Endothelial cell of umbilical vein (primary cell): ENCODE data around the gene VANGL2. TPM values are rescaled to one million over a fixed set of nuclear protein-coding genes. Genes with fewer than 3 reads are reported as not detected.

ENCODE experiments used
- BruUV-seq: library from RNA; stranded (reverse); fragments of 400-500 nt; replicated peaks from 2 replicates; lab custom pipeline; 2021; lab: Mats Ljungman, UMichigan
- CTCF ChIA-PET: fragments of 300-600, 350-600 bp; sonication (Branson Sonifier 250); formaldehyde crosslinking; loops from one replicate; lab custom pipeline; 2021; ENCODE audit warnings: antibody characterized with exemption, inconsistent platforms; lab: Charles Lee
- POLR2A ChIA-PET: fragments of 300-600, 350-600 bp; sonication (Branson Sonifier 250); formaldehyde crosslinking; loops from one replicate; lab custom pipeline; 2021; ENCODE audit warnings: antibody characterized with exemption, inconsistent platforms; lab: Charles Lee
- DNase-seq: peaks from one replicate; pipeline ENCODE4 v3.0.0-alpha.2; 2011; ENCODE audit warnings: low read depth, low spot score
- FAIRE-seq: peaks from 2 replicates; lab custom pipeline; 2011; peaks lifted over from hg19 to GRCh38; lab: Jason Lieb, UNC
- H2AFZ ChIP-seq: 2 replicates; pipeline ENCODE4 v1.6.0; 2012; ENCODE audit warnings: low read depth, low read length, control low read depth, inconsistent platforms
- H3K27ac ChIP-seq: 2 replicates; pipeline ENCODE4 v1.5.1; 2011; ENCODE audit warnings: low read depth, mild to moderate bottlenecking, control low read depth, low read length, moderate library complexity; ENCODE audit not compliant: insufficient read depth
- H3K27me3 ChIP-seq, 2 experiments: 2 replicates each; pipeline versions ENCODE4 v1.6.0 to v1.6.1; 2011; ENCODE audit warnings: low read length in 2 of 2, mixed read lengths in 1 of 2; ENCODE audit not compliant: control insufficient read depth in 2 of 2, insufficient read depth in 2 of 2
- H3K36me3 ChIP-seq, 2 experiments: 2 replicates in 1 of 2; 3 replicates in 1 of 2; pipeline ENCODE4 v1.5.1; 2011; ENCODE audit warnings: low read length in 2 of 2, mild to moderate bottlenecking in 1 of 2, moderate library complexity in 1 of 2; ENCODE audit not compliant: control insufficient read depth in 2 of 2, insufficient read depth in 2 of 2; ENCODE audit errors: extremely low read depth in 1 of 2
- H3K4me1 ChIP-seq: 3 replicates; pipeline ENCODE4 v1.5.1; 2011; ENCODE audit warnings: mild to moderate bottlenecking, low read length; ENCODE audit not compliant: control insufficient read depth, insufficient read depth; ENCODE audit errors: extremely low read depth
- H3K4me2 ChIP-seq: 2 replicates; pipeline ENCODE4 v1.6.1; 2011; ENCODE audit warnings: low read length, control low read depth, mixed read lengths; ENCODE audit not compliant: insufficient read depth
- H3K4me3 ChIP-seq, 3 experiments: fragments of 200-600 bp in 1 of 3; sonication (generic), shearing (Covaris generic) in 1 of 3; replicated peaks in 1 of 3; 2 replicates each; pipeline ENCODE4 v1.5.1; 2011 to 2016; ENCODE audit warnings: control low read depth in 3 of 3, low read length in 3 of 3, mild to moderate bottlenecking in 2 of 3, inconsistent platforms in 1 of 3, low read depth in 1 of 3, moderate library complexity in 1 of 3; ENCODE audit not compliant: insufficient read depth in 1 of 3
- H3K79me2 ChIP-seq: 2 replicates; pipeline ENCODE4 v1.6.0; 2012; ENCODE audit warnings: low read length, inconsistent platforms; ENCODE audit not compliant: control insufficient read depth, insufficient read depth
- H3K9ac ChIP-seq: replicated peaks from 2 replicates; pipeline ENCODE3; 2011; ENCODE audit warnings: low read length, control low read depth; ENCODE audit not compliant: insufficient read depth; ENCODE audit errors: extremely low read depth
- H3K9me1 ChIP-seq: replicated peaks from 3 replicates; pipeline ENCODE4 v1.6.0; 2011; ENCODE audit warnings: mild to moderate bottlenecking, low read length; ENCODE audit not compliant: control insufficient read depth, insufficient read depth; ENCODE audit errors: extremely low read depth
- H3K9me3 ChIP-seq: replicated peaks from 2 replicates; pipeline ENCODE4 v1.5.1; 2012; ENCODE audit warnings: low read length, inconsistent platforms; ENCODE audit not compliant: control insufficient read depth, insufficient read depth
- H4K20me1 ChIP-seq: replicated peaks from 2 replicates; pipeline ENCODE3; 2011; ENCODE audit warnings: mild to moderate bottlenecking, low read length; ENCODE audit not compliant: control insufficient read depth, insufficient read depth; ENCODE audit errors: extremely low read depth
- EZH2 ChIP-seq: IDR thresholded peaks from 2 replicates; pipeline ENCODE4 v1.6.1; 2012; ENCODE audit warnings: borderline replicate concordance, low read depth, mild to moderate bottlenecking, moderate library complexity, low read length, inconsistent platforms; ENCODE audit not compliant: severe bottlenecking
- FOS ChIP-seq: IDR thresholded peaks from 2 replicates; pipeline ENCODE4 v1.6.1; 2011; ENCODE audit warnings: mild to moderate bottlenecking, low read length, moderate library complexity, borderline replicate concordance; ENCODE audit not compliant: insufficient read depth
- GATA2 ChIP-seq: IDR thresholded peaks from 2 replicates; pipeline ENCODE4 v1.7.0; 2011; ENCODE audit warnings: low read depth, mild to moderate bottlenecking, moderate library complexity, mixed read lengths, low read length; ENCODE audit not compliant: insufficient read length, insufficient read depth
- JUN ChIP-seq: IDR thresholded peaks from 2 replicates; pipeline ENCODE4 v1.6.1; 2011; ENCODE audit warnings: borderline replicate concordance, low read depth; ENCODE audit not compliant: insufficient read length, insufficient read depth
- MYC ChIP-seq: IDR thresholded peaks from one replicate; pipeline ENCODE4 v1.6.1; 2011; ENCODE audit warnings: mild to moderate bottlenecking, low read depth, low read length
- POLR2A ChIP-seq: IDR thresholded peaks from 2 replicates; pipeline ENCODE4 v1.6.1; 2012; ENCODE audit warnings: low read depth, mild to moderate bottlenecking, control low read depth, low read length
- POLR2AphosphoS5 ChIP-seq: IDR thresholded peaks from 2 replicates; pipeline ENCODE4 v1.6.1; 2012; ENCODE audit warnings: low read depth, mild to moderate bottlenecking, control low read depth, low read length, moderate library complexity; ENCODE audit not compliant: insufficient read depth
- dilution Hi-C: fragments of 300-500 bp; cut with MboI; formaldehyde crosslinking; loops from one replicate; pipeline ENCODE4 v1.15.0; 2019; ENCODE audit warnings: low sequenced_read_pairs; ENCODE audit not compliant: extremely low pct_ligation_motif_present
- intact Hi-C: fragments of 100-400 bp; cut with micrococcal nuclease; formaldehyde crosslinking; loops from one replicate; pipeline ENCODE4 v1.10.0; 2022
- polyA plus RNA-seq, 4 experiments: library from polyadenylated mRNA; depleted of rRNA in 3 of 4; stranded (reverse) in 3 of 4; unstranded in 1 of 4; fragments of >200 nt; gene quantifications; 2 replicates each; pipeline versions ENCODE4 v1.2.1 to v1.2.3, GENCODE V29; 2011 to 2012; ENCODE audit warnings: missing spikeins in 1 of 4
- total RNA-seq: library from RNA; stranded (reverse); gene quantifications from 2 replicates; pipeline ENCODE4 v1.2.3, GENCODE V29; 2021
- TF ChIP-seq, protein P1 (sequence below), 2 donors: IDR thresholded peaks; 1 replicate in 1 of 2; 2 replicates in 1 of 2; pipeline ENCODE4 v1.5.1; 2011; ENCODE audit warnings: low read length in 2 of 2, mild to moderate bottlenecking in 2 of 2, moderate library complexity in 2 of 2, control low read depth in 1 of 2, inconsistent platforms in 1 of 2, low read depth in 1 of 2; ENCODE audit not compliant: insufficient read depth in 1 of 2; ENCODE audit errors: extremely low read depth in 1 of 2
- TF ChIP-seq, protein P2 (sequence below): IDR thresholded peaks from 2 replicates; pipeline ENCODE4 v1.6.1; 2011; ENCODE audit not compliant: insufficient read depth, insufficient read length

VANGL2 gene
- total and polyA plus RNA-seq, 2 donors (not counting 3 experiments of a cell fraction or from before 2014, with no cell fraction given) = 0.01 TPM; not detected in 1

DNA sequence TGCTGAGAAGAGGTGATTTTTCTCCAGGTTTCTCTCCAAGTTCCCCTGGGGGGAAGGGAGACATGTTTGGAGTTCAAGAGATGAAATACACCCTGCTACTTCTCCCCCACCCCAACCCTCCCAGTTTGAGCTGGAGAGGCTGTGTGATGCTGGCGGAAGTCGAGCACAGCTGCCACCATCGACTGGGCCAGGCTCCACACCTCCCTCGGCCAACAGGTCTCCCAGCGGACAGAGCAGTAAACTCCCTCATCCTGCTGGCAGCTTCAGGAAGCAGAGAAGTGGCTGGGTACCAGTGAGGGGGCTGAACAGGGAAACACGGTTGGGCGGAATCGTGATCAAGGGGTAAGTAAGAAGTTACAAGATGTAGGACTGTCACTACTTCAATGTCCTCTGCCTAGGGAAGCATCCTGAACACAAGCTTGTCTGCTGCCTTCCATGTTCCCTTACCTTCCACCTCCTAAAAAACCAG, 40.1 kb upstream of the VANGL2 start:
- no peak for FAIRE-seq
- Histone ChIP-seq H3K36me3 (peaks cover 6 to 27% of the 10 kb centered on the region in 2 experiments), H3K9me3 (no peaks in the 10 kb centered on the region), H3K9me1 (no peaks in the 10 kb centered on the region), H3K27me3 (no peaks in the 10 kb centered on the region), H3K4me1 (no peaks in the 10 kb centered on the region), H3K4me2 (no peak overlapping the region), H3K4me3 (no peak overlapping the region), H3K27ac (no peak overlapping the region), H2AFZ (no peak overlapping the region), H3K9ac (no peak overlapping the region), H3K79me2 (no peaks in the 10 kb centered on the region), H4K20me1 (peaks cover 2% of the 10 kb centered on the region)
- dilution Hi-C loops = no loop called here
- no TSS peak for BruUV-seq
- ChIA-PET POLR2A (no interaction called here), CTCF (no interaction called here)
- DNase-seq = no peak
- intact Hi-C loops = no loop called here
- TF ChIP-seq POLR2AphosphoS5 (no peak), POLR2A (no peak), EZH2 (no peak), FOS (no peak), MYC (no peak), JUN (no peak), GATA2 (no peak)
- TF ChIP-seq, protein P1, sequence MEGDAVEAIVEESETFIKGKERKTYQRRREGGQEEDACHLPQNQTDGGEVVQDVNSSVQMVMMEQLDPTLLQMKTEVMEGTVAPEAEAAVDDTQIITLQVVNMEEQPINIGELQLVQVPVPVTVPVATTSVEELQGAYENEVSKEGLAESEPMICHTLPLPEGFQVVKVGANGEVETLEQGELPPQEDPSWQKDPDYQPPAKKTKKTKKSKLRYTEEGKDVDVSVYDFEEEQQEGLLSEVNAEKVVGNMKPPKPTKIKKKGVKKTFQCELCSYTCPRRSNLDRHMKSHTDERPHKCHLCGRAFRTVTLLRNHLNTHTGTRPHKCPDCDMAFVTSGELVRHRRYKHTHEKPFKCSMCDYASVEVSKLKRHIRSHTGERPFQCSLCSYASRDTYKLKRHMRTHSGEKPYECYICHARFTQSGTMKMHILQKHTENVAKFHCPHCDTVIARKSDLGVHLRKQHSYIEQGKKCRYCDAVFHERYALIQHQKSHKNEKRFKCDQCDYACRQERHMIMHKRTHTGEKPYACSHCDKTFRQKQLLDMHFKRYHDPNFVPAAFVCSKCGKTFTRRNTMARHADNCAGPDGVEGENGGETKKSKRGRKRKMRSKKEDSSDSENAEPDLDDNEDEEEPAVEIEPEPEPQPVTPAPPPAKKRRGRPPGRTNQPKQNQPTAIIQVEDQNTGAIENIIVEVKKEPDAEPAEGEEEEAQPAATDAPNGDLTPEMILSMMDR (IDR thresholded peaks at IDR 0.05; ENCODE audit: extremely low read depth in 1 of 2, insufficient read depth in 1 of 2, low read depth in 1 of 2, low read length in 2 of 2) = no peak
- TF ChIP-seq, protein P2, sequence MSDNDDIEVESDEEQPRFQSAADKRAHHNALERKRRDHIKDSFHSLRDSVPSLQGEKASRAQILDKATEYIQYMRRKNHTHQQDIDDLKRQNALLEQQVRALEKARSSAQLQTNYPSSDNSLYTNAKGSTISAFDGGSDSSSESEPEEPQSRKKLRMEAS = no peak
